GM18951 (cell line): ENCODE measurements around the gene RASSF10.

ENCODE experiments used
- POLR2A ChIP-seq: IDR thresholded peaks from 4 replicates; pipeline ENCODE4 v1.6.1; 2011; ENCODE audit warnings: mild to moderate bottlenecking; ENCODE audit not compliant: insufficient read length, insufficient read depth; ENCODE audit errors: extremely low read depth
- in situ Hi-C: fragments of 300-500 bp; cut with MboI; formaldehyde crosslinking; loops from one replicate; pipeline ENCODE4 v1.12.0; 2022; ENCODE audit warnings: low sequenced_read_pairs, mixed read lengths, inconsistent platforms; ENCODE audit not compliant: unreplicated experiment

RASSF10 gene

GRCh38 chr11:13015753-13016152, 6.6 kb downstream of the RASSF10 start:
- in situ Hi-C loops: no loop called here

GRCh38 chr11:13016415-13016814, 7.3 kb downstream of the RASSF10 start:
- in situ Hi-C loops: no loop called here
- no peak for TF ChIP-seq POLR2A

More at GRCh38 chr11:13015753-13016152, 6.6 kb downstream of the RASSF10 start:
- no peak for TF ChIP-seq POLR2A

- in situ Hi-C loops: no loop called here
- no peak for TF ChIP-seq POLR2A
Observed at GRCh38 chr11:13019313-13019712, 10.2 kb downstream of the RASSF10 start.

DNA sequence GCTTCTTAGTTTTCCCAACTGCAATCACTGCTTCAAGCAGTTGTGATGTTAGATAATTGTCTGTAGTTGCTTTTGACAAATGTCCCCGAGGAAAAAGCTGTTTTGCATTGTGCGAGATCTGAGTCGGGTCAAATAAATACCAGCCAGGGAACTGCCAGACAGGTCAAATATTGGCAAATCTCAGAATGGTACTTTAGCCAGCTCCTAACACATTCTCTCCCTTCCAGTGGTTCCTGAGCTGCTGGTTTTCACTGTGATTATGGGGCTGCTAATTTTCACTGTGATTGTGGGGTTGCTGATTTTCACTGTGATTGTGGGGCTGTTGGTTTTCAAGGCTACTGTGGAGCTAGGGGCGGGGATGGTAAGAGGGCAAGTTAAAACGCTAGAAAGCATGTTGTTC, 14.3 kb downstream of the RASSF10 start:
- TF ChIP-seq POLR2A: no peak
- in situ Hi-C loops: no loop called here

DNA sequence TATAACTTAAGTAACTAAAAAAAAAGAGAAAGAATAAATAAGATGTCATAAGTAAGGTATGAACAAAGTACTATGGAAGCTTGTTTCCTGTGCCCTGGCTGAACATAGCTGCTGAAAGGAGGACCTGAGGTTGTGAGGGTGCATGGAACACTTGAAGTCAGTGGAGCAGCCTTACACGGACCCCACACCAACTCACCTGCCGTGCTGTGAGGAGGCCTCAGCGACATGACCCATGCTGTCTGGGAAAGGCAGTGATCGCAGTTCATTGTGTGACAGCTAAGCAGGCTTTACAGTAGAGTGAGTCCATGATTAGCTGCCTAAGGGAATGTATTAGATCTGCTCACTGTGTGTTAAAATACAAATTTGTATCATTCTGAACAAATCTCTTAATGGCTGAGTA, 17.6 kb downstream of the RASSF10 start:
- in situ Hi-C loops: no loop called here
- no peak for TF ChIP-seq POLR2A

GRCh38 chr11:13028322-13028721, 19.2 kb downstream of the RASSF10 start:
- in situ Hi-C loops: no loop called here
- no peak for TF ChIP-seq POLR2A

GRCh38 chr11:13029872-13030271, 20.8 kb downstream of the RASSF10 start:
- in situ Hi-C loops: no loop called here

GRCh38 chr11:13030857-13031256, 21.7 kb downstream of the RASSF10 start:
- in situ Hi-C loops: no loop called here
- no peak for TF ChIP-seq POLR2A

More at GRCh38 chr11:13029872-13030271, 20.8 kb downstream of the RASSF10 start:
- no peak for TF ChIP-seq POLR2A

DNA sequence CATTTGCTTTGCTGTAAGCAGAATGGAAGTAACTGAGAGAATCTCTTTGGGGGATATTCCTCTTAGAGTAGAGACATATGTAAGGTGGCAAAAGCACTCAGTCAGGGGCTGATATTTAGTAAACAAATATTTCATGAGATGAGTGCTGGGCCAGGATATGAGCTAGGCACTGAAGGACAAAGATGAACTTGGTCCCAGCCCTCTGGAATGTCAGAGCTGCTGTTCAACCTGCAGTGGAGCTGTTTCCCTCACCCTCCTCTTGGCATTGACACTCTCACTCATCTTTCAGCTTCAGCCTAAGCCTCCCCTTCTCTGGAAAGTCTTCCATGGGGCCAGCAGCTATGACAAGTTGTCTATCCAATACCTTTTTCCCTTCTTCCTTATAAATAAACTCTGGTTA, 22.2 kb downstream of the RASSF10 start:
- no peak for TF ChIP-seq POLR2A
- in situ Hi-C loops: no loop called here

DNA sequence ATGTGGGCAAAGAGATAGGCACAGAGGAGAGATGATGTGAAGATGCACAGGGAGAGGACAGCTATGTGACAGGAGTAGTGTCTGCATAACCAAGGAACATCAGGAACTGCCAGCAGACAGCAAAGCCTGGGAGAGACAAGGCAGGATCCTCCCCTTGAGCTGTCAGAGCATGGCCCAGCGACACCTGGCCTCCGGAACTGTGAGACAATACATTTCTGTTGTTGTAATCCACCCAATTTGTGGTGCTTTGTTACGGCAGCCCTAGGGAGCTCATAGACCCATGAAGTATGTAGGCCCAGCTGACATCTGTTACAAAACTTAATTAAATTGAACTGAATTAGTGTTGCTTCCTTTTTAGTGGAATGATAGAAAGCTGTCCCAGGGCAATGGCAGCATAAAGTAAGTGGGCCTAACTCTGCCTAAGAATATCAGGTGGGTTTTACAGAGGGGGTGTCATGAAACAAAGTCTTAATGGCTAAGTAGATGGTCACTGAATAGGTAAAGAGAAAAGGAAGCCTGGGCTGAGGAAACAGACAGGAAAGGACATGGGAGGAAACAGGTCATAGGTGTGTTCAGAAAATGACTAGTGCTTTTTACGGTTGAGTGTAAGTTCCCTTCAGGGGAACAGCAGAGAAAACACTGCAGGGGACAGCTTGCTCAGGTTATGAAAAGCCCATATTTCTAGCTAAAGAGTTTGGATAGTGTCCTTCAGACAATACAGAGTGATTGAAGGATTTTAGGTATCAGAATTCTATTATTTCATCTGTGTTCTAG, 24.8 kb downstream of the RASSF10 start:
- no peak for TF ChIP-seq POLR2A

GRCh38 chr11:13035711-13036110, 26.6 kb downstream of the RASSF10 start:
- in situ Hi-C loops: no loop called here
- no peak for TF ChIP-seq POLR2A

More for the DNA sequence above, 24.8 kb downstream of the RASSF10 start:
- in situ Hi-C loops: no loop called here

DNA sequence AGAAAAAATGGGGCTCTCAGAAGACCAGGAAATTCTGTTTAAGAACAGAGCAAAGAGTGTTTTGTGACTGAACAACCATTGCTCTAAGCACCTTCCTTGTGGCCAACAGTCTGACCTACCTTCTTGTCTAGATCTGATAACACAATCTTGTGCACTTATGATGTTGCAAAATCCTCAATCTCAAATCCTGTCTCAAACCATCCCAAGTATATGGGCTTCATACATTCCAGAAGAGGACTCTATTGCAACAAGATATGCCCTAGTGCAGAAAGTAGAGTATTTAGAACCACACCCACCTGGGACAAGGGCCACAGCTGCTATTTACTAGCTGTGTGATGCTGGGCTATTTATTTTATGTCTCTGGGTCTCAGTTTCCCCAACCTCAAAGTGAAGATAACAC, 27.1 kb downstream of the RASSF10 start:
- in situ Hi-C loops: no loop called here
- no peak for TF ChIP-seq POLR2A

DNA sequence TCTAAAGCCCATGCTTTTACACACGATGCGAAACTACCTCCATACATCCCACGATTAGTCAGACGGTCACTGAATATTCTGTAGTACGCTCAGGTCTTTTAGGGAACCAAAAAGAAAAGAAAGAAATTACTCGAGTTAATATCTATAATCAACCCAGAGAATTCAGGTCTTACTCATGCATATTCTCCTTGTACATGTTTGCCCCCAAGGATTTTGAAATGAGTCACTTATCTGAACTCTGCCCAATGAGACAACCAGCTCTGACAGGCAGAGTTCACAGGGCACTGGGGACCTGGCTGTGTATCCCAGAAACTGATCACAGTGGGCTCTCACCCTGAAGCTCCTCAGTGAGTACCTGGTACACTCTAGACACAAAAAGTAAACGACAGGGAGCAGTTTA, 29.2 kb downstream of the RASSF10 start:
- in situ Hi-C loops: no loop called here
- TF ChIP-seq POLR2A: no peak

DNA sequence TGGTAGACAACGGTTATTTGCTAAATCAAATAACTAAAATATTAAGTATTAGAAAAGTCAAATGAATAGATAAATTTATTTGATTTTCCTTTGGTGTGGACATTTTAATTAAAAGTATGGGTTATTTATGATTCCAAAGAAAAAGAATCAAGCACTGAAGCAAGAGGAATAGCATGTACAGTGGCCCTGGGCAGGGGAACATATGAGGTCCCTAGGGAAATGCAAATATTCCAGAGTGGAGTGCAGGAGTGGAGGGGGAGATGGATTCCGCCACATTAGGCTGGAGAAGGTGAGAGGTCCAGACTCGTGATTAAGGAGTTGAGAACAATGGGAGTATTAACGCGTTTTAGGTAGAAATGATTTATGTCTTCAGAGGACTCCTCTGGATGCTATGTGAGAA, 30.0 kb downstream of the RASSF10 start:
- TF ChIP-seq POLR2A: no peak
- in situ Hi-C loops: no loop called here
